ENCODE measurements around the gene GOLM1.

GOLM1 gene

GRCh38 chr9:86043586-86043985 is 55.8 kb downstream of the GOLM1 start:
- no peak for DNase-seq

DNA sequence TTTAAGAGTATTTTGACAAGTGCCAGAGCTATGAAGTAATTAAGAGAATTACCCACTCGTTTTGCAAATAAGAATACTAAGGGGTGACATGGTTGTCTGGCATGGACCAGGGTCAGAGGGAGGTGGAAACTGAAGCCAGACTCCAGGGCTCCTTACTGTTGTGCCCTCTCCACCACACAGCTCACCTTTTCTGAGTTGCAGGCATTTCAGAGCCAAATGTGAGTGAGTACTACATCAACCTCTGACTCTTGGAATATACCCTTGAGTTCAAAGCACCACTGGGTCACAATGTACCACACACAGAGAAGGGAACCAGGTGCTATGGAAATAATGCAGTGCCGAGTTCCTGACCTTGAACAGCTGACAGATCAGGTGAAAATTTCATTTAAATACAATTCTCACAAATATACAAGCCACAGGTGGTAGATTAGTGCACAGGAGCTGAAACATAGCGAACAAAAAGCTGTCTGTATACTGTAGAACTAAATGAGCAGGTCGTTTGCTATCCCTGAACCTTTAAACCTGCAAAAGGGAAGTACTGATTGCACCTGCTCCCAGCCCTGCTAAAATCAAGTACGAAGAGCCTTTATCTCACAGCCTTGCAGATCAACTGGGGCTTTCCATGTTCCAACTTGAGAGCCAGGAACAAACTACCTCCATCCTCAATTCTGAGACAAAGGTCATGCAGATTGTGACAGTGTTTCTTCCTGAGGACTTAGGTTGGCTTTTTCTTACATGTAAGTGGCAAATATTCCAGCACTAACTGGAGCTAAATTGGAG is 57.0 kb downstream of the GOLM1 start:
- DNase-seq = no peak

DNA sequence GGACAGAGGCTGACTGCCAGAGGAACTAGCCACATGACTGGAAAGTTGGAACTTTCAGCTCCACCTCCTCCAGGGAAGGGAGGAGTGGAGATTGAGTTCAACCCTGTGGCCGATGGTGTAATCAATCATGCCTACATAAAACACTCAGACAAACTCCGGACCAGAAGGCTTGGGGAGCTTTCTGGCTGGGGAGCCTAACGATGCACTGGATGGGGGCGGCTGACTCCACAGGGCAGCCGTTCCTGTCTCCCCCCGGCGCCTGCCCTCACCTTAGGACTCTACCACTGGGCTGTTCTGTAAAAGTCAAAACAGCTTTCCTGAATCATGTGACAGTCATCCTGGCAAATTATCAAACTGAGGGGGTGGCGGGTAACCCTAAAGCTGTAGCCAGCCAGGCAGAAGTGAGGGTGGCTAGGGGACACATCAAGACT is 58.0 kb downstream of the GOLM1 start:
- no peak for DNase-seq

- DNase-seq = no peak
Observed at GRCh38 chr9:86040861-86041155, 58.5 kb downstream of the GOLM1 start.

DNA sequence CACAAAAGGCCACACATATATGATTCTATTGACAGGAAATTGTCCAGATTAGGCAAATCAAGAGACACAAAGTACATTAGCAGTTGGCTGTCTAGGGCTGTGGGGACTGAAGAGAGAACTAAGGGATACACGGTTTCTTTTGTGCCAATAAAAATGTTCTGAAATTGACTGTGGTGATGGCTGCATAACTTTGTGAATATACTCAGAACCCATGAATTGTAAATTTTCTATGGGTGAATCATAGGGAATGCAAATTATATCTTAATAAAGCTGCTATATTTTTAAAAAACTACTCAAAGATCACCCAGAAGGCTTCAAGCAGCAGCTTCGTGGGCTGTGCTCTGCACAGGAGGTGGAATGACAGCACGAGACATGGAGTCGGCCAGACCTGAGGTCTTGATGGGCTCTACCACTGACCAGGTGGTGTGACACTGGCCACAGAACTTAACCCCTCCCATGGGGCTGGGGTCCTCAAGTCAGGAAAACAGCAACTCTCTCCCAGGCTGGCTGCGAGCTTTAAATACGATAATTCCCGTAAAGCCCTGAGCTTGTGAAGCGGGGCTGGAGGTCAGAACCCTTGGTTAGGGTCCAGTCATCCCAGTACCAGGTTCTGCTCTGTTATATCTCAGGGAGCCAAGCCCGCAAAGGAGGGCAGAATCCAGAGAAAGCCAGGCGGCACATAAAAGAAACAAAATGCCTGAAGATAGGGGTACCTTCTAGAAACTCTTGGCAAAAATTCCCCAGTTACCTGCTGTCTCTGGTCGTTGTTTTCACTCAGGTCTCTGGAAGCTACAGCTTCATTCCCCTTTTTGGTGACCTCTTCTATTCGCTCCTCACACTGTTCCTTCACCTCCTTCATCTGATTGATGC is 59.1 kb downstream of the GOLM1 start:
- DNase-seq = no peak

DNA sequence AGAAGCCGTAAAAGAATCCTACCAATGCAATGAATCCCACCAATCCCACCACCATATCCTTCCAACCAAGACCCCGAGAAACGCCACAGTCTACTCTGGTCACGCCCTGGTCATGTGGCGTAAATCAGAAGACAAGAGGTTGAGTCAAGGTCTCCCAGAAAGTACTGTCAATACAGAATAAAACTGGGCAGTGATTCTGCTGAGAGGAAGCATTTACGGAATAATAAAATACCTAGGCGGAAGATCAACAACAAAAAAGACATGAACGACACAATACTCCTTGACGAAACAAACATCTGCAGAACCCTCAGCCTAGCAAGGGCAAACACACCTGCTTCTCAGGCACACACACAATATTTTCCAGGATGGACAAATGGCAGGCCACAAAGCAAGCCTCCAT is 62.8 kb downstream of the GOLM1 start:
- peak; percentile 86 for DNase-seq

DNA sequence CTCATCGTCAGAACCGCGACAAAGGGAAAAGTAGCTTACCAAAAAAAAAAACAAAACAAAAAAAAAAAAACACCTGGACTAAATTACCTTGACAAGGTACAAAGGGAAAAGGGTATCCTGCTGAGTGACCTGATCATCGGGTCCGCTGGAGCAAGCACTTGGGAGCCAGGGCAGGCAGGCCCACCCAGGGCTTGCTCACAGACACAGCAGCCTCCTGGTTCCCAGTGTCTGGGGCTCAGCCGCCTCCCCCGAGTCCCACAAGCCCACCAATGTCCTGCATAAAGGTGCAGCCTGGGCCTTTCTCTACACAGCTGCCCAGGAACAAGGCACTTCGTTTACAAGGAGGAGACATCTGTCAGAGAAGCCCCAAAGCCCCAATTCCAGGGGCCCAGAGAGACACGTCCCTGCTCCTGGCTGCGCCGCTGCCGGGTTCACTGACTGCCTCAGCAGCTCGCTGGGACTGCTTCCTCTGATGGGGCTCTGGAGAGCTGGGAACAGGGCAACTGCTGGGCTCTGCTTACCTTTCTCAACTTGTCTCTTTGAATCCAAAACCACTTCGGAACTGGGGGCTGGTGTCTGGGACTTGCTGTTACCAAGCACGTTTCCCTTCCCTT is 63.4 kb downstream of the GOLM1 start:
- no peak for DNase-seq

GRCh38 chr9:86034863-86035734 is 64.3 kb downstream of the GOLM1 start:
- DNase-seq = peak; percentile 67

DNA sequence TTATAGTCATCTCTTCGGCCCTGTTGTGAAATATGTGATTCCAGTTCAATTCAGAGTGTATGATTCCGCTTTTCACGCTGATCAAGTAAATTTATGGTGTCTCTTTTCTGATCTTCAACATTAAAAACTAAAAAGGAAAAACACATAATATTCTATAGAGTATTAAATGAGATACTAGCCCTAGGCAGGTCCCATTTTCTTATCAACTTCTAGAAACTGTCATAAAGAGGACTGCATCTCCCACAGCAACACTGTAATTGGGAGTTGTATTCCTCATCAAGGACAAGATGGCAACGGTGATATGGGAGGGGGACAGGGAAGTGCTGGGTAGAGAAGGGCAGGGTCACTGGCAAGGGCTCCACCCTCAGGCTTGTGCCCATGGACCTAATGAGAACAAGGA is 71.6 kb downstream of the GOLM1 start:
- DNase-seq = no peak

GRCh38 chr9:86022687-86023266 is 76.6 kb downstream of the GOLM1 start:
- DNase-seq = no peak

GRCh38 chr9:86021166-86021565 is 78.2 kb downstream of the GOLM1 start:
- DNase-seq = no peak

- no peak for DNase-seq
Observed at GRCh38 chr9:86020731-86021130, 78.6 kb downstream of the GOLM1 start.

DNA sequence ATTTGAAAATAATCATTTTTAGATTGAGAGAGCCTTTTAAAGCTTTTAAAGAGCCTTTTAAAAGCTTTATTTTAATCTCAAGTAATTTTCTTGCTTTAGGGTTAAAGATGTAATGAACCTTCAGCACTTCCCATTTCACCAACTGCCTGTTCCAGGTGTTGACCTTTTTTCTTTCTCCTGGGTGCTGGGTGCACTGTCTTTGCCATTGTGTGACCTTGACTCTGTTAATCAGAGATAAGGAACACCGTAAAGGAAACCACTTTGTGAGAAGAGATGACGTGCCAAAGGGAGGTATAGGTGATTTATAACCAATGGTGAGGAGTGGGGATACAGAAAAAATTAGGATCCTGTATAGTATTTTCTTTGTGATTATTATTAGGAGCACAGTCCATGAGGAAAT is 90.2 kb downstream of the GOLM1 start:
- DNase-seq = no peak

- DNase-seq = no peak
Observed at GRCh38 chr9:86005253-86005775, 94.0 kb downstream of the GOLM1 start.

DNA sequence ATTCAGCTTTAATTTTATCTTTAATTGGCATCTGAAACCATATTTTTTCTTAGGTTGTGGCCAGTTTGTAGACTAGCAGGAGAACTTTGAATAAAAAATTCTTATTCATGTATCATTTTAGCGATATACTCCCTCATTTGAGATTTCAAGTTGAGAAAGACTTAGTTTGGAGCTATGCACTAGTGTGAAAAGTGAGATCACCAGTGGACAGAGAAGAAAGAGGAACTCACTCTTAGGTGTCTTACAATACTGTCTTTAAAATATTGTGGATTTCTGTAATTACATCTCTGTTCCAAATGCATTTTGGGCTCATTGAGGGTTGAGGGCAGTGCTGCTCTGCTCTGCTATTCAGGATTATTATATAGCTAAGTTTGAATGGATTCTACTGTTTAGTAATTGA is 103.8 kb downstream of the GOLM1 start:
- no peak for DNase-seq

DNA sequence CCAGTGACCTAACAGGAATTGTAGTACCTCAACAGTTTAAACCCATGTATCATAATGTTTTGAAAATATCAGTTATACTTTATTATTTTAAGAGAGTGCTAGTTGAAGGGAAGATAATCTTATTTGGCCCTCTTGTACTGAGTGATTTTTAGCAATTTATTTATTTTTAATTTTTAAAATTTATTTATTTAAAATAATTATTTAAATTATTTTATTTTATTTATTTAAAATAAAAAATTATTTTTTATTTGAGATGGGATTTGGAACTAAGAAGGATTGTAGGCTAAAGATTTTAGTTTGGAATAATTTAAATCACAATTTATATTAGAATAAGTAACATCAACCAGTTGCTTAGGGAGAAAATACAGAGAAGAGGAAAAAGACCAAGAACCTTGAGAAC is 104.3 kb downstream of the GOLM1 start:
- no peak for DNase-seq

GRCh38 chr9:85994191-85994590 is 105.2 kb downstream of the GOLM1 start:
- no peak for DNase-seq

DNA sequence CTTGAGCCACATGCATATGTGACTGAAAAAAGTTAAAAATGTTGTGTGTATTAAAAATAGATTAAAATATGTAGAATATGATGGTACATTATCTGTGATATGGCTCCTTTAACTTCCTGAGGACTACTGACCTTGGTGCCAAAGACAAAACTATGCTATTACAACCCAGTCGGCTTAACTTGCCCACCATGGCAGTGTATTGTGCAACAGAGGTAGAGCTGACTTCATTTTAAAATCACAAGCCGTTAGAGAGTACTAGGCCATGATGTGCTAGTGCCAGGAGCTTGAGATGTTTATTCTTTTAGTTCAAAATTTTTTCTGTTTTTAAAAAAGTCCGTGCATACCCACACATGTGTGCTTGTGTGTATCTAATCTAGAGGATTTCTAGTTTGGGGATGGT is 112.1 kb downstream of the GOLM1 start:
- DNase-seq = no peak

GRCh38 chr9:85984457-85984856 is 114.9 kb downstream of the GOLM1 start:
- DNase-seq = no peak

DNA sequence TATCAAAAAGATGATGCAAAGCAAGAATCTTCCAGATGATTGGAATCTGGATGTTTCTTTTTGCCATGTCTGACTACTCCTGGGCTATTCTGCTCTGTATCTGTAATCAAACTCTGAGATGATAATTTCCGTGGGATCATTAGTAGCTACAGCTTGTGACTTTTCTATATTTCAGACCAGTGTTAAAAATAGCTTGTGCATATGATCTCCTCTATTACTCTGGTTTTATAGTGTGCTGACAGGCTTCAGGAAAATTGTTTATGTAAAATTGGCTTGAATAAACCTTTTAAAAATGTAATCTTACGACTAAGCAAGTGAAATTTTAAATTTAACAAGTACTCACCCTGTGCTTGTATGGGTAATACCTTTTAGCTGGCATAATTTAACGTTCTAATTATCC is 118.0 kb downstream of the GOLM1 start:
- no peak for DNase-seq

DNA sequence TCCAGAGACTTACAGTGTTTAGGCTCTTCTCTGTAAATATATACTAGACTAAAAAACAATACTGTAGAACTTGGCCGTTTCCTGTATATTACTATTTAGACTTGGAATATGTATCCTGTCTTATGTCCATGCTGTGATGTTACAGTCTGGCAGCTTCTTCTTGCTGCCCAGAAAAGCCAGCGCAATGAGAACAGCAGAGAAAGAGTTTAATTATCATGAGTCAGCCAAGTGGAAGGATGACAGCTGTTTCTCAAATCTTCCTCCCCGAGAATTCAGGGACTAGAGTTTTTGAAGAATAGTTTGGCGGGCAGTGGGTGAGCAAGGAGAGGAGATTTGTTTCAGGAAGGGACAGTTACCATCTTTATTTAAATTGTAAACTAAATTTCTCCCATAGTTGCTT is 120.9 kb downstream of the GOLM1 start:
- no peak for DNase-seq
